CD8-positive, alpha-beta memory T cell (primary cell): ENCODE results near the gene AGXT. TPM values are rescaled to one million over a fixed set of nuclear protein-coding genes. Genes with fewer than 3 reads are reported as not detected.

Experiments
- CTCF ChIA-PET: fragments of 350-600 bp; sonication (Branson Sonifier 250); formaldehyde crosslinking; loops from one replicate; lab custom pipeline; 2021; ENCODE audit warnings: antibody characterized with exemption; lab: Charles Lee
- POLR2A ChIA-PET: fragments of 350-600 bp; sonication (Branson Sonifier 250); formaldehyde crosslinking; loops from one replicate; lab custom pipeline; 2021; ENCODE audit warnings: antibody characterized with exemption; lab: Charles Lee
- DNase-seq, 5 donors: peaks; one replicate each; pipeline versions ENCODE4 v3.0.0 to v3.0.0-alpha.2; 2020 to 2022; ENCODE audit warnings: mixed read lengths in 1 of 5
- H3K27ac ChIP-seq: one replicate; pipeline ENCODE4 v1.7.0; 2013; ENCODE audit warnings: low read depth, mild to moderate bottlenecking, low read length, moderate library complexity
- H3K27me3 ChIP-seq: 2 replicates; pipeline ENCODE4 v1.7.0; 2013; ENCODE audit warnings: low read length, mild to moderate bottlenecking; ENCODE audit not compliant: insufficient read depth, poor library complexity, severe bottlenecking
- H3K36me3 ChIP-seq: 2 replicates; pipeline ENCODE4 v1.7.0; 2013; ENCODE audit warnings: mild to moderate bottlenecking, low read length, moderate library complexity; ENCODE audit not compliant: insufficient read depth
- H3K4me1 ChIP-seq: 2 replicates; pipeline ENCODE4 v1.7.0; 2013; ENCODE audit warnings: mild to moderate bottlenecking, low read length, moderate library complexity; ENCODE audit not compliant: insufficient read depth
- H3K4me3 ChIP-seq: 2 replicates; pipeline ENCODE4 v1.7.0; 2013; ENCODE audit warnings: mild to moderate bottlenecking, low read length
- H3K9me3 ChIP-seq: 2 replicates; pipeline ENCODE4 v1.7.0; 2013; ENCODE audit warnings: mild to moderate bottlenecking, low read length
- H3K27ac Mint-ChIP-seq, 8 donors: one replicate each; pipeline ENCODE4 v1.8.0; 2020 to 2021; ENCODE audit warnings: mixed read lengths in 8 of 8, mild to moderate bottlenecking in 6 of 8, inconsistent platforms in 3 of 8, moderate library complexity in 3 of 8
- H3K27me3 Mint-ChIP-seq, 2 donors: one replicate each; pipeline ENCODE4 v1.8.0; 2020 to 2021; ENCODE audit warnings: mixed read lengths in 2 of 2, mild to moderate bottlenecking in 1 of 2, moderate library complexity in 1 of 2
- H3K36me3 Mint-ChIP-seq, 3 donors: one replicate each; pipeline ENCODE4 v1.8.0; 2020 to 2021; ENCODE audit warnings: mixed read lengths in 3 of 3, inconsistent platforms in 1 of 3, mild to moderate bottlenecking in 1 of 3
- H3K4me1 Mint-ChIP-seq, 3 donors: one replicate each; pipeline ENCODE4 v1.8.0; 2020 to 2021; ENCODE audit warnings: mixed read lengths in 3 of 3, inconsistent platforms in 1 of 3, mild to moderate bottlenecking in 1 of 3
- H3K4me3 Mint-ChIP-seq, 7 donors: one replicate each; pipeline ENCODE4 v1.8.0; 2020 to 2021; ENCODE audit warnings: mixed read lengths in 7 of 7, mild to moderate bottlenecking in 6 of 7, moderate library complexity in 4 of 7, inconsistent platforms in 2 of 7
- H3K9me3 Mint-ChIP-seq, 5 donors: one replicate each; pipeline ENCODE4 v1.8.0; 2020 to 2022; ENCODE audit warnings: mixed read lengths in 5 of 5, mild to moderate bottlenecking in 3 of 5, moderate library complexity in 2 of 5, inconsistent platforms in 1 of 5
- polyA plus RNA-seq: library from polyadenylated mRNA; unstranded; fragments of 300-500 nt; fragmentation: Illumina TruSeq; gene quantifications from one replicate; pipeline ENCODE4 v1.2.3, GENCODE V29; 2021
- total RNA-seq, 2 experiments: library from RNA; stranded (reverse); gene quantifications; one replicate each; pipeline ENCODE4 v1.2.3, GENCODE V29; 2021

AGXT gene
- total and polyA plus RNA-seq, 3 experiments from 2014 or later = not detected

DNA sequence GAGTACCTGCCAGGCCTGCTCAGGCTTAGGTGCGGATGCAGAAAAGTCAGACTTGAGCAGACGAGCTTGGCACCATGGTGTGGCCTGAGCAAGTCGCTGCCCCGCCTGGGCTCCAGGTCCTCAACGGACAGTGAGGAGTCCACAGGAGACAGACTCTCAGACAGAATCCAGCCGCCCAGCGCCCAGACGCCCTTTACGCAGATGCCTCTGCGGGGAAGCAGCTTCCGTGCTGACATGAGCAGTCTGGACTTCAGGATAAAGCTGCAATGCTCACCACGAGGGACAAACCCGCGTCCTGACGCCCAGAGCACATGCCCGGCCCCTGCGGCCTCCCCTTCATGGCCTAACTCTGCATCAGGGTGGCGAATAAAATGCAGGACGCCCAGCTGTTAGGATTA lies 30.8 kb downstream of the AGXT start:
- no peak overlapping the region for H3K27ac Mint-ChIP-seq

DNA sequence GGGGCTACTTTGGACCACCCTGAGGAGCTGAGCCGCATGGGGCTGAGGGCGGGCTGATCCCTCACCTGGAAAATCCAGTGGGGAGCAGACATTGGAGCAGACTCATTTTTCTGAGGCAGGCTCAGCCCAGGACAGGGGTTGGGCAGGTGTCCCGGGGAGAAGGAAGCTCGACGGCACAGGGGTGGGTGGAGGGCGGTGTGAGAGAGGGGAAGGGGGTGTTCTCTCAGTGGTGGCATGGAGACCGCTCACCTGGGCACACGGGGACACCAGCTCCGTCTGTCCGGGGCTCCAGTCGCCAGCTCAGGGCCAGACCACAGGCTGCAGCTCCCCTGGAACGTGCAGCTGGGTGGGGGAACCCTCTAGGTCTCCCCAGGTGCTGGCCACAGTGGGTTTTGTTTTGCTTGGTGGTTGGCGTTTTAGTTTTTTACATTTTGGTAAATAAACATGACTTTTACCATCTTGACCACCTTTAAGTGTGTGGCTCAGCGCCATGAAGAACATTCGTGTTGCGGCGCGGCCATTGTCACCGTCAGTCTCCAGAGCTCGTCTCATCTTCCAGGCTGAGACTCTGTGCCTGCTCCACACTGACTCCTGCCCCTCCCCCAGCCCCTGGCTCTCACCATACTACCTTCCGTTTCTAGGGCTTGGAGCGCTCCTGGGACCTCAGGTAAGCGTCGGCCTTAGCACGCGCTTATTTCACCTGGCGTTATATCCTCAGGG lies 31.7 kb downstream of the AGXT start:
- Mint-ChIP-seq H3K36me3 (no peaks in the 10 kb centered on the region), H3K4me3 (no peak overlapping the region), H3K4me1 (no peaks in the 10 kb centered on the region), H3K27ac (no peak overlapping the region), H3K9me3 (no peaks in the 10 kb centered on the region), H3K27me3 (peaks cover 6% of the 10 kb centered on the region in 2 donors)
- Histone ChIP-seq H3K9me3 (no peaks in the 10 kb centered on the region), H3K27ac (no peak overlapping the region), H3K36me3 (no peaks in the 10 kb centered on the region), H3K4me1 (no peaks in the 10 kb centered on the region), H3K4me3 (no peak overlapping the region), H3K27me3 (no peaks in the 10 kb centered on the region)
- POLR2A ChIA-PET = no interaction called here
- CTCF ChIA-PET = no interaction called here
- no peak for DNase-seq

More for the DNA sequence above, 30.8 kb downstream of the AGXT start:
- Mint-ChIP-seq H3K4me1 (no peaks in the 10 kb centered on the region), H3K4me3 (no peak overlapping the region), H3K9me3 (no peaks in the 10 kb centered on the region), H3K27me3 (peaks cover 5 to 6% of the 10 kb centered on the region in 2 donors), H3K36me3 (no peaks in the 10 kb centered on the region)
- Histone ChIP-seq H3K4me3 (no peak overlapping the region), H3K9me3 (no peaks in the 10 kb centered on the region), H3K27me3 (no peaks in the 10 kb centered on the region), H3K36me3 (no peaks in the 10 kb centered on the region), H3K4me1 (no peaks in the 10 kb centered on the region), H3K27ac (no peak overlapping the region)
- no peak for DNase-seq
- ChIA-PET CTCF (no interaction called here), POLR2A (no interaction called here)

DNA sequence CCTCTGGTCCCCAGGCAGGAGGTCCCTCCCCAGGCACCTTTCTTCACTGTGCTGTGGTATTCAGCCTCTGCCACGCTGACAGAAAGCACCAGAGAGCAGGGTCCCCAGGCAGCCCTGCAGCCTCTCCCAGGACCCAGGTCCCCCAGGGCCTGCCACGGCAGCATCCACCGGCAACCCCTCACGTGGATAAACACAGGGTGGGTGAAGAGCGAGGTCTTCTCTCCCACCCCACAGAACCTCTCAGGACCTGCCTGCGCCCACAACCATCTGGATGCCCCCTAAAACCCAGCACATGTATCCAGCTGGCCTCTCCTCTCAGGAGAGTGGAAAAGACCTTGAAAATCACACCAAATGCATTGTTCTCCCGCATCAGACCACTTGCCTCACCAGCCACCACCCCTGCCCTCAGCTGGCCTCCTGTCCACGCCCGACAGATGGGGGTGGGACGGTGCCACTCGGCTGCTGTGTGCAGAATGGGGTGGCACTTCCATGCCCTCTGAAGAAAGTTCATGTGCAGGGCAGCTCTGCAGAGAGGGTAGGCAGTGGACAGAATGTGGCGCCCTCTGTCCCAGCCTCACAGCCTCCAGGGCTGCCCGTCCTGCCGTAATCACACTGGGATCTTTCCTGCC lies 33.5 kb downstream of the AGXT start:
- Histone ChIP-seq H3K4me3 (no peak overlapping the region), H3K4me1 (no peaks in the 10 kb centered on the region), H3K36me3 (no peaks in the 10 kb centered on the region), H3K27me3 (no peaks in the 10 kb centered on the region), H3K9me3 (no peaks in the 10 kb centered on the region), H3K27ac (no peak overlapping the region)
- Mint-ChIP-seq H3K27ac (no peak overlapping the region), H3K4me3 (no peak overlapping the region), H3K9me3 (no peaks in the 10 kb centered on the region), H3K27me3 (peaks cover 6 to 7% of the 10 kb centered on the region in 2 donors), H3K4me1 (no peaks in the 10 kb centered on the region), H3K36me3 (no peaks in the 10 kb centered on the region)
- ChIA-PET POLR2A (no interaction called here), CTCF (no interaction called here)
- no peak for DNase-seq

- H3K36me3 ChIP-seq = no peaks in the 10 kb centered on the region
- POLR2A ChIA-PET = no interaction called here
- no peaks in the 10 kb centered on the region for H3K9me3 ChIP-seq
- CTCF ChIA-PET = no interaction called here
- Mint-ChIP-seq H3K27ac (no peak overlapping the region), H3K27me3 (peaks cover 6 to 10% of the 10 kb centered on the region in 2 donors), H3K4me3 (no peak overlapping the region), H3K36me3 (no peaks in the 10 kb centered on the region), H3K4me1 (no peaks in the 10 kb centered on the region), H3K9me3 (no peaks in the 10 kb centered on the region)
- DNase-seq = no peak
- no peak overlapping the region for H3K27ac ChIP-seq
- no peaks in the 10 kb centered on the region for H3K27me3 ChIP-seq
- no peaks in the 10 kb centered on the region for H3K4me1 ChIP-seq
- H3K4me3 ChIP-seq = no peak overlapping the region
Observed at GRCh38 chr2:240902615-240903041, 34.0 kb downstream of the AGXT start.

- CTCF ChIA-PET = no interaction called here
- H3K27ac Mint-ChIP-seq = no peak overlapping the region
Observed at GRCh38 chr2:240903191-240904060, 34.8 kb downstream of the AGXT start.

GRCh38 chr2:240904216-240905175 lies 35.9 kb downstream of the AGXT start:
- Histone ChIP-seq H3K36me3 (no peaks in the 10 kb centered on the region), H3K27me3 (no peaks in the 10 kb centered on the region), H3K4me3 (no peak overlapping the region), H3K4me1 (no peaks in the 10 kb centered on the region), H3K9me3 (no peaks in the 10 kb centered on the region), H3K27ac (no peak overlapping the region)
- no peak overlapping the region for H3K27ac Mint-ChIP-seq
- no peak overlapping the region for H3K4me3 Mint-ChIP-seq
- no peaks in the 10 kb centered on the region for H3K9me3 Mint-ChIP-seq
- H3K36me3 Mint-ChIP-seq = no peaks in the 10 kb centered on the region
- ChIA-PET CTCF (no interaction called here), POLR2A (no interaction called here)
- H3K4me1 Mint-ChIP-seq = no peaks in the 10 kb centered on the region
- H3K27me3 Mint-ChIP-seq = peaks cover 6 to 7% of the 10 kb centered on the region in 2 donors
- DNase-seq = no peak

More at GRCh38 chr2:240903191-240904060, 34.8 kb downstream of the AGXT start:
- Histone ChIP-seq H3K4me3 (no peak overlapping the region), H3K27ac (no peak overlapping the region), H3K27me3 (no peaks in the 10 kb centered on the region), H3K4me1 (no peaks in the 10 kb centered on the region), H3K36me3 (no peaks in the 10 kb centered on the region), H3K9me3 (no peaks in the 10 kb centered on the region)
- no peaks in the 10 kb centered on the region for H3K36me3 Mint-ChIP-seq
- no peak overlapping the region for H3K4me3 Mint-ChIP-seq
- DNase-seq = no peak
- H3K4me1 Mint-ChIP-seq = no peaks in the 10 kb centered on the region
- H3K9me3 Mint-ChIP-seq = no peaks in the 10 kb centered on the region
- peaks cover 6 to 10% of the 10 kb centered on the region in 2 donors for H3K27me3 Mint-ChIP-seq
- POLR2A ChIA-PET = no interaction called here

DNA sequence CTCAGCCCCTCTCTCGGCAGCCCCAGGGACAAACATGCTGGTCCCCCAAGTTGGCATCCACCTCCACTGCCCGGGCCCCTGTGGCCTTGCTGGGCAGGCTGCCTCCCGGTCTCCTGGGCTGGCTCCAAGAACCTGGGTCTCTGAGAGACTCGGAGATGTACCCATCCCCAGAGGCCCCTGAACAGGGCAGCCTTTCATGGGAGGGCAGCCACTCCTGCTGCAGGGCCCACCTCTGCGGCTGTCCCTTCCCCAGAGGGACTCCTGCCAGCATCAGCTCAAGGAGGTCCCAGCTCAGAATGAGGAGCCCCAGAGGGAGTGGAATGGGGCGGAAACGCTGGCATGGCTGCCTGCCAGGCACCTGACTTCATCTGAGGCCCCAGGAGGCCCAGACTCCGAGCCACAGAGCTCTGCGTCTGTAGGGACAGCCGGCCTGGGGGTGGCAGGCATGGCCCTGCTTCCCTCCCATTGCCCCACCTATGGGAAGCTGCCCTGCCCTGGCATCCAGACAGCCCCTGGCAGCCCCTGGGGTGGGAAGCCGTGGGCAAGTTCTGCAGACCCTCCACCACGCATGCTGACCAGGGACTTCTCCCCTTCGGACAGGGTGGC lies 36.7 kb downstream of the AGXT start:
- Histone ChIP-seq H3K27ac (no peak overlapping the region), H3K36me3 (no peaks in the 10 kb centered on the region), H3K4me3 (no peak overlapping the region), H3K4me1 (no peaks in the 10 kb centered on the region), H3K27me3 (no peaks in the 10 kb centered on the region), H3K9me3 (no peaks in the 10 kb centered on the region)
- no peak for DNase-seq
- no peaks in the 10 kb centered on the region for H3K4me1 Mint-ChIP-seq
- H3K9me3 Mint-ChIP-seq = no peaks in the 10 kb centered on the region
- peaks cover 7 to 9% of the 10 kb centered on the region in 2 donors for H3K27me3 Mint-ChIP-seq
- CTCF ChIA-PET = no interaction called here
- POLR2A ChIA-PET = no interaction called here
- peak overlapping the region in 1 of 8 donors; percentile 71 for H3K27ac Mint-ChIP-seq
- no peaks in the 10 kb centered on the region for H3K36me3 Mint-ChIP-seq
- no peak overlapping the region for H3K4me3 Mint-ChIP-seq
